ENCODE results near the gene LSM4. TPM values are rescaled to one million over a fixed set of nuclear protein-coding genes. Genes with fewer than 3 reads are reported as not detected.

The LSM4 gene
- total RNA-seq, 1 donor from 2014 or later, result 196 TPM

DNA sequence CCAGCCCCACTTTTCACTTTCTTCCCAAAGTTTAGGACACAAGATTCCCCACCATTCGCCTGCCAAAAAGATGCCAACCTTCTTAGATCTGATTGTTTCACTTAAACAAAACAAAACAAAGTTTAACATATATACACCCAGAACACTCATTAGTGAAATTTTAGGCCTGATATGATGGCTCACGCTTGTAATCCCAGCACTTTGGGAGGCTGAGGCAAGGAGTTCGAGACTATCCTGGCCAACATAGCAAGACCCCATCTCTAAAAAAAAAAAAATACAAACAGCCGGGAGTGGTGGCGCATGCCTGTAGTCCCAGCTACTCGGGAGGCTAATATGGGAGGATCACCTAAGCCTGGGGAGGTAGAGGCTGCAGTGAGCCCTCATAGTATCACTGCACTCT, 22.4 kb upstream of the LSM4 start:
- Mint-ChIP-seq H3K9me3 (no peaks in the 10 kb centered on the region), H3K4me1 (ENCODE audit: unreplicated experiment) (peaks cover 38% of the 10 kb centered on the region), H3K36me3 (peaks cover 5% of the 10 kb centered on the region), H3K27ac (no peak overlapping the region), H3K27me3 (no peaks in the 10 kb centered on the region), H3K4me3 (no peak overlapping the region)
- DNase-seq (ENCODE audit: extremely low spot score, unreplicated experiment), result no peak
- TF ChIP-seq, protein P1, sequence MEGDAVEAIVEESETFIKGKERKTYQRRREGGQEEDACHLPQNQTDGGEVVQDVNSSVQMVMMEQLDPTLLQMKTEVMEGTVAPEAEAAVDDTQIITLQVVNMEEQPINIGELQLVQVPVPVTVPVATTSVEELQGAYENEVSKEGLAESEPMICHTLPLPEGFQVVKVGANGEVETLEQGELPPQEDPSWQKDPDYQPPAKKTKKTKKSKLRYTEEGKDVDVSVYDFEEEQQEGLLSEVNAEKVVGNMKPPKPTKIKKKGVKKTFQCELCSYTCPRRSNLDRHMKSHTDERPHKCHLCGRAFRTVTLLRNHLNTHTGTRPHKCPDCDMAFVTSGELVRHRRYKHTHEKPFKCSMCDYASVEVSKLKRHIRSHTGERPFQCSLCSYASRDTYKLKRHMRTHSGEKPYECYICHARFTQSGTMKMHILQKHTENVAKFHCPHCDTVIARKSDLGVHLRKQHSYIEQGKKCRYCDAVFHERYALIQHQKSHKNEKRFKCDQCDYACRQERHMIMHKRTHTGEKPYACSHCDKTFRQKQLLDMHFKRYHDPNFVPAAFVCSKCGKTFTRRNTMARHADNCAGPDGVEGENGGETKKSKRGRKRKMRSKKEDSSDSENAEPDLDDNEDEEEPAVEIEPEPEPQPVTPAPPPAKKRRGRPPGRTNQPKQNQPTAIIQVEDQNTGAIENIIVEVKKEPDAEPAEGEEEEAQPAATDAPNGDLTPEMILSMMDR (conservative IDR thresholded peaks at IDR 0.05), result no peak

DNA sequence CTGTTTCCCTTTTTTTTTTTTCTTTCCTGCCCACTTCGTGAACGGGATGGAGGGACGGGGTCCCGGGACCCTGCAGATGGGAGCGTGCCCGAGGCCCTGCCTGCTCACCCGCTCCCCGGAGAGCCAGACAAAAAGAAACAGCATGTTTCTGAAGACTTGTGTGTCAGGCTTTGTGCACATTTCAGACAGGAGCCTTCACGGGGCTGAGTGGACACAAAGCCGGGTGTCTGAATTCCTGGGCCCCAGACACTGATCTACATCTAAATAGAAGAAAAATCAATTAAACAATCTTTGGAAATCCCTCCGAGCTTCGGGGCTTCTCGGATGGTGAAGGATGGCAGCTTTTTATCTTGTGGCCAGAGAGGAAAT, 21.7 kb upstream of the LSM4 start:
- DNase-seq (ENCODE audit: extremely low spot score, unreplicated experiment), result no peak
- H3K36me3 Mint-ChIP-seq, result peaks cover 5% of the 10 kb centered on the region
- no peaks in the 10 kb centered on the region for H3K27me3 Mint-ChIP-seq
- TF ChIP-seq, protein P1 (conservative IDR thresholded peaks at IDR 0.05), result no peak
- H3K4me3 Mint-ChIP-seq, result no peak overlapping the region
- H3K4me1 Mint-ChIP-seq (ENCODE audit: unreplicated experiment), result peaks cover 40% of the 10 kb centered on the region
- H3K9me3 Mint-ChIP-seq, result no peaks in the 10 kb centered on the region
- no peak overlapping the region for H3K27ac Mint-ChIP-seq

DNA sequence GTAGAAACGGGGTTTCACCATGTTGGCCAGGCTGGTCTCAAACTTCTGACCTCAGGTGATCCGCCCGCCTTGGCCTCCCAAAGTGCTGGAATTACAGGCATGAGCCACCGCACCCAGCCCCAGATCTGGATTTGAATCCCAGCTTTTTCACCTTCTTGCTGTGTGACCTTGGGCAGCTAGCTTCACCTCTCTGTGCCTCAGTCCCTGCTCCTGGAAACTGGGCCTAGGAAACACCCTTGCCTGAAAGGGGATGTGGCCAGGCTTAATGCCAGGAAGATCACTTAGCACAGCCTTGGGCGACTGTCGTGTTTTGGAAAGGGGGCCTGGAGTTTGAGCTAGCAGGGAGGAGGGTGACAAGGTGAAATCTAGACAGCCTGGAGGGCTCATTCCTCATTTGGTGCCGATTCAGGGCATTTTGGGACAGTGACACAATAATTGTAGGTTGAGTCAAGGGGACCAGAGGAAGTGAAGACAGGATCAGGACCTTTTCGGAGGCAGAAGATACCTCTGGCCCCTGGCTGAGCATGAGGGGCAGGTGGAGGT, 19.3 kb upstream of the LSM4 start:
- Mint-ChIP-seq H3K9me3 (no peaks in the 10 kb centered on the region), H3K27ac (no peak overlapping the region), H3K4me3 (peak overlapping the region; percentile 88), H3K27me3 (no peaks in the 10 kb centered on the region), H3K36me3 (peaks cover 5% of the 10 kb centered on the region), H3K4me1 (ENCODE audit: unreplicated experiment) (peaks cover 32% of the 10 kb centered on the region)
- no peak for DNase-seq (ENCODE audit: extremely low spot score, unreplicated experiment)
- TF ChIP-seq, protein P1 (conservative IDR thresholded peaks at IDR 0.05), result no peak

DNA sequence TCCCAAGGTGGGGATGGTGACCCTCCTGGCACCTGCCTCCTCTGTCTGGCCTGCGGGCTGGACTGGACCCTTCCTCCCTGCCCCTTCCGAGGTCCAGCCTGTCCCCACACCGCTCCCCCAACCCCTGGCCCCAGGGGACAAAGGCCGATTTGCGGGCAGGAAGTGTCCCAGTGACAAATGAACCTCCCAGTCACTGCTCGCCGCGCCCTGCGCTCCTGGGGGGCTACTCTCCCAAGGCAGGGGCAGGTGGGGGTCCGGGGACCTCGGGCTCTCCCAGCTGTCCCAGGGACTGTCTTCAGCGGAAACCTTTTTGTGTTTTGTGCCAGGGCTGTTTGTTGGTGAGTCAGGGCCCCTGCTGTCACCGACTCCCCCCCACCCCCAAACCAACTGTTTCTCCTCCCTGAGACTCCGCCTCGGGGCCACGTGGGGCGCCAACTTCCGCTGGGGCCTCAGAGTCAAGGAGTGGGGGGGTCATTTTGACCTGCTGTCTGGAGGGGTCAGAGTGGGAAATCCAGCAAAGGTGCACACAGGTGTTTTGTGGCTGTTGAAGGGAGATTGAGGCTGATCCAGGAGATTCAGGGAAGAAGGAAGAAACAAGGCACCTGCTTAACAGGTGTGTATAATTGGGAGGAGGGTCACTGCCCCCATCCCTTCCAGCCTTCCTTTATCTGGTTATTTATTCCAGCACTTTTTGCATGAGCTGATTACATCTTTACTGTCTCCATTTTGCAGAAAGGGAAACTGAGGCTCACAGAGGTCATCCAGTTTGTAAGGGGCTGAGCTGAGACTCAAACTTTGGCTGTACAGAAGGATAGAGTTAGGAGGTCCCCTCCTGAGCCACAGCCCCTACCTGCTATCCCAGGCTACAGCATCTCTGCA, 18.4 kb upstream of the LSM4 start:
- Mint-ChIP-seq H3K27me3 (no peaks in the 10 kb centered on the region), H3K36me3 (peaks cover 4% of the 10 kb centered on the region), H3K27ac (peak overlapping the region; percentile 63), H3K4me3 (peak overlapping the region; percentile 88), H3K9me3 (no peaks in the 10 kb centered on the region), H3K4me1 (ENCODE audit: unreplicated experiment) (peaks cover 29% of the 10 kb centered on the region)
- no peak for DNase-seq (ENCODE audit: extremely low spot score, unreplicated experiment)
- TF ChIP-seq, protein P1 (conservative IDR thresholded peaks at IDR 0.05), result peak; percentile 17

DNA sequence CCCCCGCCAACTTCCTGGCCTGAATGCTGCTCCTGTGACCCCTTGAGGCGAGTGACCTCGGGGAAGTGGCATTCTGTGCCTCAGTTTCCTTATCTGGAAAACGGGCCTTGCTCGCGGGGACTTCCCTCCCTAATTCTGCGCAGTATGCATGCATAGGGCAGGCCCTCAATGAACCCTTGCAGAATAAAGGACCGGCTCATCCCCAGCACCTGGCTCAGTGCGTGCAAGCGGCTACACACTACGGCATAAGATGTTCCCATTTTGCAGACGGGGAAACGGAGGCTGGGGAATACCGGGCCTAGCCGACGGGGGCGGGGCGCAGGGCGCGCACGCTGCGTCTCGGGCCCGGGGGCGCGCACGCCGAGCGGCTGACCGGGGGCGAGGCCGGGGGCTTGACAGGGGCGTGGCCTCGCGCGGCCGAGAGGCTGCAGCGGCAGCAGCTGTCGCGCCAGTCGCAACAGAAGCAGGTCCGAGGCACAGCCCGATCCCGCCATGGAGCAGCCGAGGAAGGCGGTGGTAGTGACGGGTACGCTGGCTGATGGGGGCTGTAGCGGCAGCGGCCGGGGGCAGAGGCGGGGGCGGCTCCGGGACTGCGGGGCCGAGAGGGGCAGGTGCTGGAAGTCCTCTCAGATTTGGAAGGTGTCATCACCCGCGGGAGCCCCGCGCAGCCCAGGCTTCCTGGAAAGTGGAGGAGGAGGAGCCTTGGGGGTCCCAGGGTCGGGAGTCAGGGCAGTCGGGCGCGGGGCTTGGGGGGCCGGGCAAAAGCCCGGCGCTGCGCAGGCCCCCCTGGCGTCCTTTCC, 17.5 kb upstream of the LSM4 start, which contains the start of gene PGPEP1:
PGPEP1 (plus strand) TSS at position 409 of the 800 bp plus-strand sequence; CDS start at position 493, 84 bp downstream.
- Mint-ChIP-seq H3K4me3 (peak within 1 kb of the TSS; percentile 88), H3K9me3 (no peaks in the 10 kb centered on the region), H3K27ac (peak within 1 kb of the TSS; percentile 63), H3K27me3 (no peaks in the 10 kb centered on the region), H3K4me1 (ENCODE audit: unreplicated experiment) (peaks cover 25% of the 10 kb centered on the region), H3K36me3 (no peaks in the 10 kb centered on the region)
- peak; percentile 84 for DNase-seq (ENCODE audit: extremely low spot score, unreplicated experiment)
- TF ChIP-seq, protein P1 (conservative IDR thresholded peaks at IDR 0.05), result no peak
